Motor neuron (in vitro differentiated cells): ENCODE data around the gene HIPK2. TPM values are rescaled to one million over a fixed set of nuclear protein-coding genes. Genes with fewer than 3 reads are reported as not detected.
A peak's percentile ranks its signal among the peaks of the same experiment; 100 is the strongest.

ENCODE experiments used
- ATAC-seq, 8 experiments: fragments of 200-7000 bp; cut with Tn5 transposase; replicated peaks in 6 of 8; 2 replicates each; pipeline ENCODE4 v1.8.0; 2021; ENCODE audit warnings: mild to moderate bottlenecking in 8 of 8, moderate library complexity in 8 of 8
- H3K27ac ChIP-seq, 2 donors: fragments of 250-450 bp; sonication (Bioruptor Pico); 2 replicates each; pipeline ENCODE4 v1.9.0; 2021; ENCODE audit warnings: antibody characterized with exemption in 2 of 2, mild to moderate bottlenecking in 2 of 2, moderate library complexity in 1 of 2
- H3K4me1 ChIP-seq, 2 donors: fragments of 250-450 bp; sonication (Bioruptor Pico); replicated peaks in 1 of 2; 2 replicates each; pipeline ENCODE4 v1.6.1; 2021; ENCODE audit warnings: antibody characterized with exemption in 2 of 2, mild to moderate bottlenecking in 2 of 2, moderate library complexity in 1 of 2
- H3K4me3 ChIP-seq, 5 donors: fragments of 250-450 bp; sonication (Bioruptor Pico); 2 replicates each; pipeline ENCODE4 v1.9.0; 2021; ENCODE audit warnings: antibody characterized with exemption in 5 of 5, mild to moderate bottlenecking in 5 of 5, moderate library complexity in 4 of 5
- WGBS, 10 experiments: fragments of 450-650 bp; shearing (Covaris generic); methylation state at CpG; one replicate each; pipeline ENCODE4 v1.0.0; 2022; 5-methylcytosine and 5-hydroxymethylcytosine counted together
- in situ Hi-C, 9 experiments: fragments of 400-800 bp; cut with MboI; loops; one replicate each; pipeline ENCODE4 v1.15.0; 2021; ENCODE audit warnings: low sequenced_read_pairs in 9 of 9, low pct_unique_long_range_greater_than_20kb in 2 of 9; ENCODE audit not compliant: unreplicated experiment in 9 of 9
- total RNA-seq, 8 experiments: library from RNA; unstranded; fragments of 300-600 nt; gene quantifications; 2 replicates each; pipeline versions ENCODE4 v1.2.3 to v1.2.4, GENCODE V29; 2022

The HIPK2 gene
- 10 to 100 TPM in 5 of 8 experiments, 1 to 10 TPM in 3; 2.0 to 34.9 (median 15.8) TPM for total RNA-seq

- H3K4me3 ChIP-seq, result peak within 1 kb of the TSS; percentile 61 to 99 (median 89)
- peaks cover 12 to 16% of the 10 kb centered on the region in 2 donors for H3K4me1 ChIP-seq
- ATAC-seq, result peak; percentile 73 to 87 (median 85)
- 0 to 13% (median 0%) methylated on average over 1 to 8 of the region's 96 CpGs; no CpG with 5 or more reads in 5 of the 10 experiments for WGBS, 10 experiments
- H3K27ac ChIP-seq, result peak within 1 kb of the TSS; percentile 88
- in situ Hi-C loops, result loop anchor here in 1 of 9 experiments (10.0 kb wide), 1 partner anchor 227 kb away; no protein-coding TSS in a partner anchor
Observed at GRCh38 chr7:139777948-139778841, at the start of gene HIPK2. HIPK2 (minus strand) TSS chr7:139777998; CDS start chr7:139777623, 375 bp downstream.

DNA sequence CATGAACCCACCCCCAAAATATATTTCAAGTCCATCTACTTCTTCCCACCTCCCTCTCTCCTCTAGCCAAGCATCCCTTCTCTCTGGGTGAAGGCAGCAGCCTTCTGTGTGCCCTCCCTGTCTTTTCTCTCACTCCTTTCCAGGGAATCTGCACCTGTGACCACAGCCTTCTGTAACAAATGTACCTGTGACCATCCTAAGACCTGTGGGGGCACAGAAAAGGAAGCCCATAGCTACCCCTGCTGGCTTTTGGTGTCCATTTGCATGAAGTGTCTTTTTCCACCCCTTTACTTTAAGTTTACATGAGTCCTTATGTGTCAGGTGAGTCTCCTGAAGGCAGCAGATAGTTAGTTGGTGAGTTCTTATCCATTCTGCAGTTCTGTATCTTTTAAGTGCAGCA, 49.2 kb upstream of the HIPK2 start:
- in situ Hi-C loops, result no loop called here
- Histone ChIP-seq H3K27ac (no peak overlapping the region), H3K4me1 (peaks cover 2 to 6% of the 10 kb centered on the region in 2 donors), H3K4me3 (no peak overlapping the region)
- ATAC-seq, result no peak

DNA sequence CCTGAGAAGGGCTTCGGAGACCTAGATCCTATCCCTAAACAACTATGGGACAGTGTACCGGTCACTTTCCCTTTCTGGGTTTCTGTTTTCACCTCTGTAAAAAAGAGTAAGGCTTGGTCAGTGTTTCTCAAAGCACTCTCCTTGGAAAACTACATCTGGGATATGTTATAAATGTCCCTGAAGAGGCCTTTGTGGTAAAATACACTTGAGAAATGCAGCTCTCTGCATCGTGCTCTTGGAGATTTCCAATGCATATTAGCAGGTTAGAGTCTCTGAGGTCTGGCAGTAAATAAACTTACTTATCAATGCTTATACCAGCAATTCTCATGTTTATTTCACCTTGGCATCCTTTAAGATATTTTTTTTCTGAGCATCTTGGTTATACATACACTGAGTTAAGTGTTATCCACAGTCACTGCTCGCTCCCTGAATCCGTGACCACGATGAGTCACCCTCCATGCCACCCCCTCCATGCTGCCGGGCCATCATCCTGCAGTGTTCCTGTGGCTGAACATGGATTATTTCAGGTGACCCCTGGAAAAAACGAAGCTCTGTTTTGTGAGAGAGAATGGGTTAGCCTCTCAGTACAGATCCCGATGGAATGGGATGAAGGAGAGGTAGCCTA, 48.0 kb upstream of the HIPK2 start:
- no peak overlapping the region for H3K27ac ChIP-seq
- H3K4me3 ChIP-seq, result no peak overlapping the region
- ATAC-seq, result peak in 4 of 8 experiments; percentile 41 to 87 (median 60)
- peaks cover 2 to 6% of the 10 kb centered on the region in 2 donors for H3K4me1 ChIP-seq
- WGBS, 10 experiments, result 18 to 100% (median 74%) methylated on average over 1 to 7 of the region's 9 CpGs
- in situ Hi-C loops, result no loop called here

DNA sequence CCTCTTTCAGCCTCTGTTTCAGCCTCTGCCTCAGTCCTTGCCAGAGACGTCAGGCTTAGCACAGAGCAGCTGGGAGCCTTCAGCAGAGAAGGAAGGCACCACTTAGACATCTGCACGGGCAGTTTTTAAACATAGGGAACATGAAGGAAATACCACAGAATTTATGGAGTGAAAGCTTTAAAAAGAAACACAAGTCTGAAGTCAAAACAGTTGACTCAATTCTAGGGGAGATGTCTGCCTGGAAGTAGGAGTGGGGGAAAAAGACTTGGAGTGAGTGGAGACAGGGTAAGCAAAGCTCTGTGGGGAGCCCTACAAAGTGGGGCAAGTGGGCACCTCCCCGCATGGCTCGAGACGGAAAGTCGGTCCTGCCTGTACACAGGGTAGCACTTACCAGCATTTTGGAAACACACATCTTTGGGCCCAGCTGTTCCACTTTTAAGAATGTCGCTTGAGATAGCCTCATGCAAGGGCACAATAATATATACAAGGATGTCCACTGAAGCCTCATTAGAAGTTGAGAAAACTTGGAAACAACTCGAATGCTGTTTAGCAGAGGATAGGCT, 46.2 kb upstream of the HIPK2 start:
- no peak for ATAC-seq
- no peaks in the 10 kb centered on the region for H3K4me1 ChIP-seq
- in situ Hi-C loops, result no loop called here
- 2 to 92% (median 70%) methylated on average over 1 to 7 of the region's 8 CpGs for WGBS, 10 experiments
- no peak overlapping the region for H3K27ac ChIP-seq
- H3K4me3 ChIP-seq, result no peak overlapping the region

GRCh38 chr7:139822855-139823254, 45.1 kb upstream of the HIPK2 start:
- 70 to 100% (median 87%) methylated on average over 1 to 5 of the region's 9 CpGs; no CpG with 5 or more reads in 2 of the 10 experiments for WGBS, 10 experiments

GRCh38 chr7:139821349-139822105, 43.7 kb upstream of the HIPK2 start:
- in situ Hi-C loops, result no loop called here
- Histone ChIP-seq H3K27ac (no peak overlapping the region), H3K4me3 (no peak overlapping the region), H3K4me1 (no peaks in the 10 kb centered on the region)
- WGBS, 10 experiments, result 0 to 100% (median 50%) methylated on average over 1 to 12 of the region's 14 CpGs; no CpG with 5 or more reads in 1 of the 10 experiments
- ATAC-seq, result no peak

More at GRCh38 chr7:139822855-139823254, 45.1 kb upstream of the HIPK2 start:
- no peaks in the 10 kb centered on the region for H3K4me1 ChIP-seq
- in situ Hi-C loops, result no loop called here
- no peak overlapping the region for H3K4me3 ChIP-seq
- H3K27ac ChIP-seq, result no peak overlapping the region
- ATAC-seq, result no peak

DNA sequence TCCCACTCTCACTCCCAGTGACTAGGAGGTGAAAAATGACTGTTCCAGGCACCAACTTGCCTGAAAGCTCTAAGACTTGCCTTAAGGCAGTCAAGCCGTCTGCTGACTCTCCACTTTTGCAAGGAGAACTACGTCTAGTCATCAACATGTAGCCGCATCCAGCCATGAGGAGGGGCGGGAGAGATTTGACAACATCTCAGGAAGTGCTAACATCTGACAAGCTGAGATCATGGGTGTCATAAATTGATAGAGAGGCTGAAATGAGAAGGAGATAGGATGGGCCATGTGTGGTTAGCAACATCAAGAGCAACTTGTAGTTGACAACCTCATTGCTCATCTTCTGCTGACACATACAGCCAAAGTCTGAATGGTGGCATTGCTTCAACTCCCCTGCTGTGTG, 42.3 kb upstream of the HIPK2 start:
- no peak for ATAC-seq
- Histone ChIP-seq H3K4me1 (no peaks in the 10 kb centered on the region), H3K27ac (no peak overlapping the region), H3K4me3 (no peak overlapping the region)
- 0 to 93% (median 80%) methylated on average over 1 to 4 of the region's 4 CpGs; no CpG with 5 or more reads in 5 of the 10 experiments for WGBS, 10 experiments
- in situ Hi-C loops, result no loop called here

DNA sequence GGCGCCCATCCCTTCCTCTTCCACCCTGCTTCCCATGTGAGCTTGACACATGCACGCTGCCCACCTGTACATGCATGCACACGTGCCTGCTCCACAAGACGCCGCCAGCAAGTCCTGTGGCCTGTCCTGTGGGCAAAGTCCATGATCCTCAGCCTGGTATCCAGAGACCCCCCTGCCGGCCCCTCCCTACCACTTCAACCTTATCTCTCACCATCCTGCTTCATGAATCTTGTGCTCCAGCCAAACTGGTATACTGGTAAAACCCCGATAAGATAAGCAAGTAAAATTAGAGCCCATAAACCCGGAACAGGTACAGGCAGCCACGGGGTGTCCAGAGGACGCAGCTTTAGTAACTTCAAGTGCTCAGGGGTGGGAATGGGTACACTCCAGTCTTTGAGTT, 39.5 kb upstream of the HIPK2 start:
- ATAC-seq, result no peak
- in situ Hi-C loops, result no loop called here
- Histone ChIP-seq H3K4me1 (no peaks in the 10 kb centered on the region), H3K27ac (no peak overlapping the region), H3K4me3 (no peak overlapping the region)
- WGBS, 10 experiments, result 22 to 89% (median 40%) methylated on average over 1 to 8 of the region's 10 CpGs; no CpG with 5 or more reads in 3 of the 10 experiments

DNA sequence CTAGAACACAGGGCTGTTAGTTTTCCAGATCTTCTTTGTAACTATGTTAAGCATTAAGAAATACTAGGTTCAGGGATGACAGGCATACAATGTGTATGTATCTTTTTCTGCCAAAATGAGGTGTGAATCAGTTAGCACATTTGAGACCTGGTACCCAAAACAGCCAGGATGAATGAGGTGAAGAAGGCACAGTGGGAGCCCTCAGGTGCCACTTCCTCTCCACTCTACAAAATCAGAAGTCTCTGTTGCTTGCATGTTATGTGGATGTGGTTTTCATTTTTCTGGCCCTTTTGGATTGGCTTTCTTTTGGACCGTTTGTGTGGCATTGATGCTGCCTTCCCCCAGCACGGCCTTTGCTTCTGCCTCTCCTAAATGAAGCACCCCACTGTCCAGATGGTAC, 35.9 kb upstream of the HIPK2 start:
- no peak overlapping the region for H3K4me3 ChIP-seq
- ATAC-seq, result no peak
- in situ Hi-C loops, result no loop called here
- no peak overlapping the region for H3K27ac ChIP-seq
- WGBS, 10 experiments, result 40 to 83% (median 67%) methylated on average over 1 to 2 of the region's 2 CpGs; no CpG with 5 or more reads in 3 of the 10 experiments
- no peaks in the 10 kb centered on the region for H3K4me1 ChIP-seq

DNA sequence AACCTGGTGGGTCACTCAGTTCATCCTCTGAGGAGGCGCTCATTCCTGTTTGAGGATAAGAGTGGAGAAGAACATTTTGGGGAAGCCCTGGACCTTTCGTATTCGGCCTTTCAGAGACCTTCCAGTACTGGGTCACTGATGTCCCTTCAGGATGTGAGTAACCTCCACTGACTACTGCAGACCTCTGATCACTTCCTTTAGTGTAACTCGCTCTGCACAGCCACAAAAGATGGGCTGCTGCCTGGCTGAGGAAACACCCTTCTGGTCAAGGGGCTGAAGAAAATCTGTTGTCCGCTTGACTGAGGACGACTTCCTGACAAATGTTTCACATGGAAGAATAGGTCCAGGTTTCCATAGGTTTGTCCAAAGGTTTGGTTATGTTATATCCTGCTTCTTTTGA, 35.4 kb upstream of the HIPK2 start:
- no peak overlapping the region for H3K4me3 ChIP-seq
- no peak overlapping the region for H3K27ac ChIP-seq
- H3K4me1 ChIP-seq, result no peaks in the 10 kb centered on the region
- in situ Hi-C loops, result no loop called here
- no peak for ATAC-seq
- 72 to 100% (median 89%) methylated on average over 1 to 6 of the region's 6 CpGs; no CpG with 5 or more reads in 2 of the 10 experiments for WGBS, 10 experiments

DNA sequence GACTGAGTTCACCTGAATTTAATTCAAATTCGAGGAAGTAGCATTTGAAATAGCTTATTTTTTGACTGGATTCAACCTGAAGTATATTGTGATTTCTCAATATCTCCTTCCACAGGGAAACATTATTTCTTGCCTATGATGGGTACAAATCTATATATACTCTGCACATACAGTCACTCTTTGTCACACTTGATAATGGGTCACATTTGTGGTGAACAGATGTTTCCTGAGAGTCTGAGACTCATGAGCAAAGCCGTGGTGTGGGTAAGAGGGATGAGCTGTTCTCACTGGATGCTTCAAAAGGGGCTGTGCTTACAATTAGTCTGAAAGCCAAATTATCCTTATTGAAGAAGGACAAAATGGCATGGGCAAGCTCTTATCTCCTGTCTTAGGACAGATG, 33.3 kb upstream of the HIPK2 start:
- no peak overlapping the region for H3K27ac ChIP-seq
- 11 to 80% (median 30%) methylated on average over 1 to 2 of the region's 2 CpGs; no CpG with 5 or more reads in 2 of the 10 experiments for WGBS, 10 experiments
- no peak for ATAC-seq
- no peak overlapping the region for H3K4me3 ChIP-seq
- no peaks in the 10 kb centered on the region for H3K4me1 ChIP-seq
- in situ Hi-C loops, result no loop called here

- H3K27ac ChIP-seq, result no peak overlapping the region
- ATAC-seq, result no peak
- in situ Hi-C loops, result no loop called here
Observed at GRCh38 chr7:139808846-139809442, 31.1 kb upstream of the HIPK2 start.

More at GRCh38 chr7:139808846-139809442, 31.1 kb upstream of the HIPK2 start:
- H3K4me3 ChIP-seq, result no peak overlapping the region
- no peaks in the 10 kb centered on the region for H3K4me1 ChIP-seq
